Measurements from ENCODE around the gene SENP6. TPM values are rescaled to one million over a fixed set of nuclear protein-coding genes. Genes with fewer than 3 reads are reported as not detected.
"Not testable (repeated sequence)": the region's sequence is repeated elsewhere in the genome, so short reads cannot be mapped to it uniquely, and the experiment has no call there.

SENP6 gene
- 100 to 1,000 TPM; 113 to 160 (median 149) TPM for polyA plus RNA-seq (ENCODE audit: insufficient read length in 4 of 4)

GRCh38 chr6:75601304-75602245 lies at the start of gene SENP6:
TSS of gene SENP6 (plus strand) at chr6:75601880. CDS start at chr6:75602525, 645 bp downstream.
- DNase-seq (ENCODE audit: low read depth in 4 of 4, low spot score in 3 of 4), result peak; percentile 67 to 85 (median 70)

DNA sequence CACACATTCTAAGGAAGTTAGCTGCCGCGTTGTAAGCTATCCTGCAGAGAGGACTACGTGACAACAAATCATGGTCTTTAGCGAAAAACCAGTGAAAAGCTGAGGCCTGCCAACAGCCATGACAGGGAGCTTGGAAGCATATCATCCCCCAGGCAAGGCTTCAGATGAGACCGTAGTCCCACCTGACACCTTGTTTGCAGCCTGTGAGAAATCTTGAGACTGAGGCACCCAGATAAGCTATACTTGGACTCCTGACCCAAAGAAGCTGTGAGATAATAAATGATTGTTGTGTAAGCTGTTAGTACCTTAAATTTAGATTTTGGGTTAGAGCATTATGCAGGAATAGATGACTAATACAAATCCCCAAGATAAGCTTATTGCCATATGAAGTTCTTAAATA lies 45.4 kb upstream of the SENP6 start:
- no peak for DNase-seq (ENCODE audit: low read depth in 4 of 4, low spot score in 3 of 4)

DNA sequence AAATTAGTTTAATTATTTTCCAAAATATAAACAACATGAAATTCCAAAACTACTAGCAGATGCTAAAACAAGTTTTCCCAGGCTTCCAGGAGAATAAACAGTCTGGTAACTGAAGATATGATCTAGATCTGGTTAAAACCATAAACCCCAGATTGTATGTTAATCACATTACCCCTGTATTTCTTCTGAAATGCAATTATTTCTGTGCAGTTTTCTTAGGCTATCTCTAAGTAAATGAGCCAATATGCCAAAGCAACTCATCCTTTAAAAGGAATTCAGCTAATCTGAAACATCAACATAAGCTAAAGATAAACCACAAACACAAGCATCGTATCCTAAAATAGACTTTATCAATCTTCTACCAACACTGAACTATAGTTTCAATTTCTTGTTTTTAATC lies 44.6 kb upstream of the SENP6 start:
- DNase-seq (ENCODE audit: low read depth in 4 of 4, low spot score in 3 of 4), result no peak

- DNase-seq (ENCODE audit: low read depth in 4 of 4, low spot score in 3 of 4), result no peak
Observed at GRCh38 chr6:75563032-75563431, 38.6 kb upstream of the SENP6 start.

DNA sequence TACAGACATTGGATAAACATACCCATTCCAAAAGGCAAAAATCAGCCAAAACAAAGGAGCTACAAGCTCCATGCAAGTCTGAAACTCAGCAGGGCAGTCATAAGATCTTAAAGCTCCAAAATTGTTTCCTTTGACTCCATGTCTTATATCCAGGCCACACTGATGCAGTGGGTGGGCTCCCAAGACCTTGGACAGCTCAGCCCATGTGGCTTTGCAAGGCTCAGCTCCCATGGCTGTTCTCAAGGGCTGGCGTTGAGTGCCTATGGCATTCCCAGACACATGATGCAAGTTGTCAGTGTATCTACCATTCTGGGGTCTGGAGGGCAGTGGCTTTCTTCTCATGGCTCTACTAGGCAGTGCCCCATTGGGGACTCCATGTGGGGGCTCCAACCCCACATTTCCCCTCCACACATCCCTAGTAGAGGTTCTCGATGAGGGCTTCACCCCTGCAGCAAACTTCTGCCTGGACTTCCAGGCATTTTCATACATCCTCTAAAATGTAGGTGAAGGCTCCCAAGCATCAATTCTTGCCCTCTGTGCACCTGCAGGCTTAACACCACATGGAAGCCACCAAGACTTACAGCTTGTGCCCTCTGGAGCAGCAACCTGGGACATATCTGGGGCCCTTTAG lies 35.4 kb upstream of the SENP6 start:
- no peak for DNase-seq (ENCODE audit: low read depth in 4 of 4, low spot score in 3 of 4)

DNA sequence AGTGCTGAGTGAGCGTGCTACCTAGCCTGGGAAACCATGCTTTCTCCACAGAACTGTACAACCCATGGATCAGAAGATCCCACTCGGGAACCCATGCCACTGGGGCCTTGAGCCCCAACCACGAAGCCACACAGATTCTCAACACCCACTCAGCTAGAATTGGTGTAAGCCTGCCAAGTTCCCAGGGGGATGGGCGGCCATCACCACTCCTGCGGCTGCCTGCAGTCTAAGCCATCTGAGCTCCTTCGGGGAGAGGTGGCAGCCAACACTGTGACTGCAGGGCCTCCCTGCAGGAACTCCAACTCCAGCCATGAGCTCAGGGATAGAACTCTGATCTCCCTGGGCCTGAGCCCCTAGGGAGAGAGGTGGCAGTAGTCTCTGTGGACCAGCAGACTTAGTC lies 33.6 kb upstream of the SENP6 start:
- no peak for DNase-seq (ENCODE audit: low read depth in 4 of 4, low spot score in 3 of 4)

GRCh38 chr6:75568965-75569364 lies 32.7 kb upstream of the SENP6 start:
- DNase-seq (ENCODE audit: low read depth in 4 of 4, low spot score in 3 of 4), result no peak

DNA sequence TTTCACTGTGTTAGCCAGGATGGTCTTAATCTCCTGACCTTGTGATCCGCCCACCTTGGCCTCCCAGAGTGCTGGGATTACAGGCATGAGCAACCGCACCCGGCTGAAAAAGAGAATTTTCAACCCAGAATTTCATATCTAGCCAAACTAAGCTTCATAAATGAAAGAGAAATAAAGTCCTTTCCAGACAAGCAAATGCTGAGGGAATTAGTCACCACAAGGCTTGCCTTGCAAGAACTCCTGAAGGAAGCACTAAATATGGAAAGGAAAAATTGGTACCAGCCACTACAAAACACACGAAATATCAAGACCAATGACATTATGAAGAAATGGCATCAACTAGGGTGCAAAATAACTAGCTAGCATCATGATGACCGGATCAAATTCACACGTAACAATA lies 31.0 kb upstream of the SENP6 start:
- not testable (repeated sequence) for DNase-seq (ENCODE audit: low read depth in 4 of 4, low spot score in 3 of 4)

DNA sequence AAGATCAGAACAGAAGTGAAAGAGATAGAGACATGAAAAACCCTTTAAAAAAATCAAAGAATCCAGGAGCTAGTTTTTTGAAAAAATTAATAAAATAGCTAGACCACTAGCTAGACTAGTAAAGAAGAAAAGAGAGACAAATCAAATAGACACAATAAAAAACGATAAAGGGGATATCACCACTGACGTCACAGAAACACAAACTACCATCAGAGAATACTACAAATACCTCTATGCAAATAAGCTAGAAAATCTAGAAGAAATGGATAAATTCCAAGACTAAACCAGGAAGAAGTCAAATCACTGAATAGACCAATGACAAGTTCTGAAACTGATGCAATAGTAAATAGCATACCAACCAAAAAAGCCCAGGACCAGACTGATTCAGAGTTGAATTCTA lies 29.6 kb upstream of the SENP6 start:
- DNase-seq (ENCODE audit: low read depth in 4 of 4, low spot score in 3 of 4), result no peak

DNA sequence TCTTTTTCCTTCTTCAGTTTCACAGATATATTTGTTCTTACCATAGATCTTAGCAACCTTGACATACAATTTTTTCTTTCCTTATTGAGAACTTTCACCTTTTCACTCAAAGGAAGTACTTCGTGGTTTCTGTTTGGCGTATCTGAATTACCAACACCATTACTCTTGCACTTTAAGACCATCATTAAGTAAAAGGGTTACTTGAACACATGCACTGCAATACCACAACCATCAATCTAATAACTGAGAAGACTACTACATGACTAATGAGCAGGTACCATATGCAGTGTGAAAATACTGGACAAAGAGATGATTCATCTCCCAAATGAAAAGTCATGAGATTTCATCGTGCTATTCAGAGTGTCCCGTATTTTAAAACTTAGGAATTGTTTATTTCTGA lies 21.7 kb upstream of the SENP6 start:
- no peak for DNase-seq (ENCODE audit: low read depth in 4 of 4, low spot score in 3 of 4)

- DNase-seq (ENCODE audit: low read depth in 4 of 4, low spot score in 3 of 4), result no peak
Observed at GRCh38 chr6:75581231-75581630, 20.4 kb upstream of the SENP6 start.

DNA sequence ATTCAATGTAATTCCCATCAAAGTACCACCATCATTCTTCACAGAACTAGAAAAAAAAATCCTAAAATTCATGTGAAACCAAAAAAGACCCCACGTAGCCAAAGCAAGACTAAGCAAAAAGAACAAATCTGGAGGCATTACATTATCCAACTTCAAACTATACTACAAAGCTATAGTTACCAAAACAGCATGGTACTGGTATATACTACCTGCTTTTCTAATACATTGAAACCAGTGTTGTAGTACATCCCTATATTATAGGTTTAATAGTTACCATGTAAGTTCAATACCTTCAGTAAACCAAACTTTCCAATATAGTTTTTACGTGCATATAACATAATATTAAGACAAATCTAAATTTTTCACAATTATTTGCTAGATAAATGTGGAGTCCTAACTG lies 17.1 kb upstream of the SENP6 start:
- DNase-seq (ENCODE audit: low read depth in 4 of 4, low spot score in 3 of 4), result not testable (repeated sequence)

GRCh38 chr6:75588948-75589347 lies 12.7 kb upstream of the SENP6 start:
- DNase-seq (ENCODE audit: low read depth in 4 of 4, low spot score in 3 of 4), result no peak

- DNase-seq (ENCODE audit: low read depth in 4 of 4, low spot score in 3 of 4), result no peak
Observed at GRCh38 chr6:75590370-75590769, 11.3 kb upstream of the SENP6 start.

DNA sequence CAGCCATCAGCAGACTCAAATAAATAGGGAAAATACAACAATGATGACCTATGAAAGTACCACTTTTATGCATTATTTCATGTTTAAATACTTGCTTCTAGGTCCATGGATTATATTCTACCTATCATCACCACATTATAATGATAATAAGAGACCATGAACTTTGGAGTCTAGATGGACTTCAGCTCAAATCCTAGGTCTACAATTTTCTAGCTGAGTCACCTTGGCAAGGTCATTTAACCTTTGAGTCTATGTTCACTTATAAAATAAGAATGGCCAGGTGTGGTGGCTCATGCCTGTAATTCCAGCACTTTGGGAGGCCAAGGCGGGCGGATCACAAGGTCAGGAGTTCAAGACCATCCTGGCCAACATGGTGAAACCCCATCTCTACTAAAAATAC lies 5.3 kb upstream of the SENP6 start:
- DNase-seq (ENCODE audit: low read depth in 4 of 4, low spot score in 3 of 4), result not testable (repeated sequence)

GRCh38 chr6:75600768-75601167 lies 912 bp upstream of the SENP6 start:
- DNase-seq (ENCODE audit: low read depth in 4 of 4, low spot score in 3 of 4), result no peak

DNA sequence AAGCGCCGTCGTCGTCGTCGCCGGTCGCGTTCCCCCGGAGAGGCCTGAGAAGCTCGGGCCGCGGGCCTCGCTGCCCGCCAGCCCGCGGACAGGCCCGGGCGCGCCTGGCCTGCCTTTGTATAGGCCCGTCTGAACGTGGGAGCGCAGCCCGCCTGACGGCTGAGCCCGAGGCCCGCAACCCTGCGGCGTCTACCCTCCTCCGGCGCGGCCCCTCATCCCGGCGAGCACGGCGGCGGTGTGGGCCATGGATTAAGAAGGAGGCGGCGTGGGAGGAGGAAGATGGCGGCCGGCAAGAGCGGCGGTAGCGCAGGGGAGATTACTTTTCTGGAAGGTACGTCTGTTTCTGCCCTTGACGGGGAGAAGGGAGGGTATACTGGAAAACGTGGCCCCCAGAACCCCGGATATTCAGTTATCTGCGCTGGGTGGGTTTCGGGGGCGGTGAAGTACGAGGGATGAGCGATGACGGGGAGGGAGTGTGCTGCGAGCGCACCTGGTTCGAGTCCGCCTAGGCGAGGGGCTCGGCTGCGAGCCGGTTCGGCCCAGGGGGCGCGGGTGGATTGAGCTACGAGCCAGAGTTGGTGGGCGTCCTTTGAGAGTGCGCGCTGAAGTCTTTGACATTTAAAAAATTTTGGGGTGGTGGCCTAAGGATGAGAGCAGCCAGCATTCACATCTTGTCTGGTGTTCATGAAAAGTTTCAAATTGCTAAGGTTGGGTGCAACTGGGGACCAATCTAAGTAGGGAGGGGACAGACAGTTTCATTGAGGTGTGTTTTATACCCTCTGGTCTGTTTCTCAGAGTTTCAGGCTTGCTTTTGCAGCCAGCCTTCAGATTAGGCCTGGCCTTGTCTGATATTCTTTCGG lies 796 bp downstream of the SENP6 start:
- DNase-seq (ENCODE audit: low read depth in 4 of 4, low spot score in 3 of 4), result peak; percentile 35 to 69 (median 49)

DNA sequence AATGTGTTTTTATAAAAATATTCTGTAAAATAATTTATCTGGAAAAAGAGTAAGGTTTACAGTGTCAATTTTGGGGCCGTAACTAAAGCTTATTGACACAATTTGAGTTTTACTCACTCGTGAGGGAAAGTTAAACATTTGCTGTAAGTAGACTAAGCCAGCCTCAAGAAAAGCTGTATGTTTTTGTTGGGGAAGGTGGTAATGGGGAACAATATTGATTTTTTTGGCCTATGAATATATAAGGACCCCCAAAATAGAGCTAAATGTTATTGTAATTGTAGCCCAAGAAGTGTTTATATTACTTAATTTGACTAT lies 1.4 kb downstream of the SENP6 start:
- DNase-seq (ENCODE audit: low read depth in 4 of 4, low spot score in 3 of 4), result no peak

DNA sequence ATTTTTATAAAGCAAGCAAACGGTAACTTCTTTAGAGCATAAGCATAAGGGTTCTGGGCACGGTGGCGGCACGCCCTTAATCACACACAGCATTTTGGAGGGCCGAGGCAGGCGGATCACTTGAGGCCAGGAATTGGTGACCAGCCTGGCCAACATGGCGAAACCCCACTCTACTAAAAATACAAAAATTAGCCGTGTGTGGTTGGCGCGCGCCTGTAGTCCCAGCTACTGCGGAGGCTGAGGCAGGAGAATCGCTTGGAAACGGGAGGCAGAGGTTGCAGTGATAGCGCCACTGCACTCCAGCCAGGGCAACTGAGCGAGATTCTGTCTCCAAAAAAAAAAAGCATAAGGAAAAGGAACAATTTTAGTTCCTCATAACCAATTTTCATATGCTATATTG lies 2.6 kb downstream of the SENP6 start:
- DNase-seq (ENCODE audit: low read depth in 4 of 4, low spot score in 3 of 4), result no peak

DNA sequence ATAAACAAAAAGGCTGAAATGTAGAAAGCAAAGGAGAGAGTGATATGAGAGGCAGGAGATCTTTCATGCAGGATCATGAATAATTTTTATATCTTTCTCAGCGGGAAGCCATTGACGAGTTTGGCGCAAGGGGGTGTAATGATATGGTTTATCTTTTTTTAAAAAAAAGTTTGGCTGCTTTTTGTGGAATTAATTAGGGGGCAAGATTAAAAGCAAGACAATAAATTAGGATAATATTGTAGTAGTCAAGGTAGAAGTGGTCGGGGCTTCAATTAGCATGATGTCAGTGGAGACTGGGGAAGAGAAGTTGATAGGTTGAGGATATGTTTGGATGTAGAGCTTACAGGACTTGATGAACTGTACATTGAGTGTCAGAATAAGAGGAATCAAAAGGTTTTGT lies 4.0 kb downstream of the SENP6 start:
- no peak for DNase-seq (ENCODE audit: low read depth in 4 of 4, low spot score in 3 of 4)

GRCh38 chr6:75608304-75608703 lies 6.6 kb downstream of the SENP6 start:
- no peak for DNase-seq (ENCODE audit: low read depth in 4 of 4, low spot score in 3 of 4)
